ENCODE measurements around the gene SLC38A7.
A peak's percentile ranks its signal among the peaks of the same experiment; 100 is the strongest.

Gene SLC38A7

GRCh38 chr16:58636466-58636865 is 48.1 kb downstream of the SLC38A7 start:
- no peak for DNase-seq (ENCODE audit: low read depth in 2 of 2)

GRCh38 chr16:58635502-58635901 is 49.1 kb downstream of the SLC38A7 start:
- DNase-seq (ENCODE audit: low read depth in 2 of 2): no peak

DNA sequence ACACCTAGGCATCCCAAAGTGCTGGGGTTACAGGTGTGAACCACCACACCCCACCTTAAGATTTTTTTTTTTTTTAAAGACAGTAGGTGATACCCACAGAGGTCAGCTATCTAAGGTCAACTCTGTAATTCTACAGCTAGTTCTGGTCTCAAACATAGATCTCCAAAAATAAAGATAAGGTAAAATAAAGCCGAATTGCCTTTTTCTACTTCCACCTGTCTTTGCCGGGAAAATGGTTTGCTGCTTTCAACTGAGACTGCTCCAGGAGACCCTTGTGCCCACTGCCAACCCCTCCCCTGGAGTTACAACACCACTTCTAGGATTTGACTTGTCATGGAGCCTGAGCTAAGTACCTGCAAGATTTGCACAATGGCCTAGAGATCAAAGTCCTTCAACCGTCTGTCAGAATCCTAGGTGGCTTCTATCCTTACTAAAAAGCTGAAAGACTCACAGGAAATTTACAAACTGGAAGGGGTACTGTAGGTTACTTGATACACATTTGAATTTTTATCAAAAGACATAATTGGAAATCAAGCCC is 50.2 kb downstream of the SLC38A7 start:
- no peak for DNase-seq (ENCODE audit: low read depth in 2 of 2)

- peak; percentile 94 to 95 for DNase-seq (ENCODE audit: low read depth in 2 of 2)
These were observed 54.6 kb downstream of the SLC38A7 start, which contains the start of gene CNOT1 for GRCh38 chr16:58629733-58630640. CNOT1 (minus strand) TSS chr16:58629826; CDS start chr16:58599337, 30,489 bp downstream.

DNA sequence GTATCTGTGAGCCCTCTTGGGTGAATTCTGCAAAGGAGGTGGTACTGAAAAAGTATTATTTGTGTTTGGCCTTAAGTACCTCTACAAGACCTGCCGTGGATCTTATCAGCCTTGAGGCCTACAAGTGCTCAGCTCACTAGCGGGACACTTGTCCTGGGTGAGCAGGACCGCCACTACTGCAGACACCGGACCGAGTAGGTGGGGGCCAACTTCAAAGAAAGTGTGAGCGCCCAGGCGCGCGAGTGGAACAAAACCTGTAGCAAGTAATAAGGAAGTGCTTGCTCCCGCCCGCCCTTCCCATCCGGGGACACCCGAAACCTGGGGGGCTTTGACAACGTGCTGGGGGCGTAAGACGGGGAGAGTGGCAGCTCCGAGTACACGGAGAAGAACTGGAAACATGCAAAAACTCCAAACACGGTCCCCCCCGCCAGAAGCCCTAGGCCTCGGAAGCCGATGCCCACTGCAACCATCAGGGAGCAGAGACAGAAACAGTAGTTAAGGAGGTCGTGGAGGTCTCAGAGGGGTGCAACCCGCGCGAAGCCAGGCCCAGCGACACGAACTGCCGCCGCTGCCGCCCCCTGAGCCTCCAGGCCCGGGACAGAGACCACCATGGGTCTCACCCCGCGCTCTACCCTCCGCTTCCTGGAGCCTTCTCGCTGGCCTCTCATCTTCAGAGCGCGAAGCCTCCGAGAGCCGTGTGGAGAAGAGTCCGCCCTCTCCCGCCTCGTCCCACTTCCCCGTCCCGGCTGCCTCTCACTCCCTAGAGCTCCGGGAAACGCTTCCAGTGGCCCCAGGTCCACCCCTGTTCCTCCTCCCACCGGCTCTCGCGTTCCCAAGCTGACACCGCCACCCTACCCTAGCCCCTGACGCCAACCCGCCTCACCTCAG is 55.5 kb downstream of the SLC38A7 start:
- DNase-seq (ENCODE audit: low read depth in 2 of 2): peak; percentile 31 to 33

GRCh38 chr16:58624209-58624608 is 60.4 kb downstream of the SLC38A7 start:
- DNase-seq (ENCODE audit: low read depth in 2 of 2): no peak

DNA sequence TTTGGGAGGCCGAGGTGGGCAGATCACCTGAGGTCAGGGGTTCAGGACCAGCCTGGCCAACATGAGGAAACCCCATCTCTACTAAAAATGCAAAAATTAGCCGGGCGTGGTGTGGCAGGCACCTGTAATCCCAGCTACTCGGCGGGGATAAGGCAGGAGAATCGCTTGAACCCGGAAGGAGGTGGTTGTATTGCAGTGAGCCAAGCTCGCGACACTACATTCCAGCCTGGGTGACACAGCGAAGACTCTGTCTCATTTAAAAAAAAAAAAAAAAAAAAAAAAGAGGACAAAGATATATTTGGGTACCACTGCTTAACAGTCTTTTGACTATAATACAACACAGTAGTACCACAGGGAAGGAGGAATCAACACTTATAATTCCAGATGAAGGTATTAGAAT is 64.2 kb downstream of the SLC38A7 start:
- DNase-seq (ENCODE audit: low read depth in 2 of 2): no peak

DNA sequence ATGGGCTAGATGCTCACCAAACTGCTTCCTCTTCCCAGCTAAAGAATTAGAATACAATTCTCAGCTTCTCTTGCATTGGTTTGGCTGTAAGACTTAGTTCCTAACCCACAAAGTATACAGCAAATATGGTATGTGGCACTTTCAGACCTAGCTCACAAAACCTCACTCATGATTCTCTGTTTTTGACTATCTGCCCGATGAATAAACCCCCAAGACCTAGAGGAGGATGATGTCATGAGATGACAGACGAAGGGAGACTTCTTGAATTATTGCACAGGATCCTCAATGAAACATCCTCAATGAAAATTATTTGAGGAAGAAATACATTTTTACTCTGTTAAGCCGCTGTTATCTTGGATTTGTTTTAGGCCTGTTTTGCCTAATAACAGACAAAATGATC is 69.3 kb downstream of the SLC38A7 start:
- no peak for DNase-seq (ENCODE audit: low read depth in 2 of 2)

Data from activated CD8-positive, alpha-beta memory T cell treated with anti-CD3 and anti-CD28 coated beads for 4 hours (primary cell).